ENCODE data around the gene PAK4. TPM values are rescaled to one million over a fixed set of nuclear protein-coding genes. Genes with fewer than 3 reads are reported as not detected.

Gene PAK4
- total and polyA plus RNA-seq, 8 donors, result 4.2 to 80.4 (median 24.4) TPM

GRCh38 chr19:39171479-39172465 is 46.2 kb downstream of the PAK4 start:
- no peak overlapping the region for H3K4me3 ChIP-seq
- 79 to 88% (median 82%) methylated on average over 22 to 27 of the region's 27 CpGs for WGBS, 5 donors
- no peaks in the 10 kb centered on the region for H3K27me3 ChIP-seq
- H3K4me1 ChIP-seq, result peaks cover 12 to 28% (median 25%) of the 10 kb centered on the region in 4 donors
- H3K27ac ChIP-seq, result no peak overlapping the region
- no peaks in the 10 kb centered on the region for H3K9me3 ChIP-seq
- H3K36me3 ChIP-seq, result peaks cover 50 to 85% (median 77%) of the 10 kb centered on the region in 4 donors
- no peak for DNase-seq
- intact Hi-C loops (cut with DNase I; ENCODE audit: low total_unique reads), result no loop called here
- no peak for TF ChIP-seq POLR2AphosphoS5 (IDR thresholded peaks at IDR 0.05)
- TF ChIP-seq POLR2A (IDR thresholded peaks at IDR 0.05), result no peak
- TF ChIP-seq EP300 (IDR thresholded peaks at IDR 0.05), result no peak

- TF ChIP-seq CTCF (IDR thresholded peaks at IDR 0.05) (no peak), POLR2A (IDR thresholded peaks at IDR 0.05) (no peak), POLR2AphosphoS5 (IDR thresholded peaks at IDR 0.05) (no peak), EP300 (IDR thresholded peaks at IDR 0.05) (no peak)
- H3K4me3 ChIP-seq, result no peak overlapping the region
- 90 to 95% (median 91%) methylated on average over 21 to 45 of the region's 45 CpGs for WGBS, 5 donors
- no peaks in the 10 kb centered on the region for H3K9me3 ChIP-seq
- no peak for DNase-seq
- H3K36me3 ChIP-seq, result peaks cover 60 to 96% (median 88%) of the 10 kb centered on the region in 4 donors
- H3K27me3 ChIP-seq, result no peaks in the 10 kb centered on the region
- intact Hi-C loops (cut with DNase I; ENCODE audit: low total_unique reads), result no loop called here
- H3K4me1 ChIP-seq, result peaks cover 1 to 17% (median 13%) of the 10 kb centered on the region in 4 donors
- H3K27ac ChIP-seq, result no peak overlapping the region
Measured at GRCh38 chr19:39172700-39173501, 47.3 kb downstream of the PAK4 start.

- Histone ChIP-seq H3K27me3 (no peaks in the 10 kb centered on the region), H3K4me3 (no peak overlapping the region), H3K36me3 (peaks cover 66 to 98% (median 95%) of the 10 kb centered on the region in 4 donors), H3K9me3 (no peaks in the 10 kb centered on the region), H3K4me1 (peaks cover 0 to 16% (median 11%) of the 10 kb centered on the region in 4 donors), H3K27ac (no peak overlapping the region)
- intact Hi-C loops (cut with DNase I; ENCODE audit: low total_unique reads), result no loop called here
- no peak for DNase-seq
- no peak for TF ChIP-seq CTCF (IDR thresholded peaks at IDR 0.05)
- TF ChIP-seq POLR2AphosphoS5 (IDR thresholded peaks at IDR 0.05), result no peak
- TF ChIP-seq EP300 (IDR thresholded peaks at IDR 0.05), result no peak
- TF ChIP-seq POLR2A (IDR thresholded peaks at IDR 0.05), result no peak
- 93 to 96% (median 96%) methylated on average over 17 to 25 of the region's 25 CpGs for whole genome bisulfite sequencing, 5 donors
Measured at GRCh38 chr19:39173502-39173991, 48.0 kb downstream of the PAK4 start.

- H3K4me3 ChIP-seq, result no peak overlapping the region
- no peaks in the 10 kb centered on the region for H3K9me3 ChIP-seq
- H3K36me3 ChIP-seq, result peaks cover 69 to 100% (median 99%) of the 10 kb centered on the region in 4 donors
Measured at GRCh38 chr19:39174142-39174541, 48.6 kb downstream of the PAK4 start.

More at GRCh38 chr19:39174142-39174541, 48.6 kb downstream of the PAK4 start:
- intact Hi-C loops (cut with DNase I; ENCODE audit: low total_unique reads), result no loop called here
- TF ChIP-seq EP300 (IDR thresholded peaks at IDR 0.05) (no peak), POLR2A (IDR thresholded peaks at IDR 0.05) (no peak), POLR2AphosphoS5 (IDR thresholded peaks at IDR 0.05) (no peak), CTCF (IDR thresholded peaks at IDR 0.05) (no peak)
- H3K27me3 ChIP-seq, result no peaks in the 10 kb centered on the region
- 84 to 91% (median 87%) methylated on average over 13 to 16 of the region's 16 CpGs for WGBS, 5 donors
- no peak overlapping the region for H3K27ac ChIP-seq
- DNase-seq, result no peak
- H3K4me1 ChIP-seq, result peaks cover 0 to 16% (median 11%) of the 10 kb centered on the region in 4 donors
